PC-9 (cell line): Measurements from ENCODE around the gene MPC2.

Experiments
- CTCF ChIP-seq: fragments of 200-600 bp; sonication (generic); conservative IDR thresholded peaks from 2 replicates; pipeline ENCODE4 v1.6.1; 2017; ENCODE audit warnings: mixed run types, antibody characterized with exemption, mild to moderate bottlenecking, moderate library complexity
- EZH2 ChIP-seq: fragments of 200-600 bp; sonication (generic); IDR thresholded peaks from 2 replicates; pipeline ENCODE4 v1.8.0; 2017; ENCODE audit warnings: antibody characterized with exemption, low read depth

- no peak for TF ChIP-seq CTCF
- TF ChIP-seq EZH2 = no peak
Observed at GRCh38 chr1:167881786-167882185, 55.1 kb downstream of the MPC2 start.
